Neural cell (in vitro differentiated cells): ENCODE results near the gene TBC1D10B. TPM values are rescaled to one million over a fixed set of nuclear protein-coding genes. Genes with fewer than 3 reads are reported as not detected.

Source experiments
- H2AFZ ChIP-seq: fragments of 200-600, 300-800 bp; sonication (generic), shearing (Covaris generic); 2 replicates; pipeline ENCODE4 v1.6.0; 2014; ENCODE audit warnings: low read depth, mild to moderate bottlenecking, antibody characterized with exemption, low read length, moderate library complexity
- H3F3A ChIP-seq: fragments of 200-600 bp; shearing (Covaris generic); 2 replicates; pipeline ENCODE4 v1.6.1; 2016; ENCODE audit warnings: mild to moderate bottlenecking, moderate library complexity, mixed read lengths, antibody characterized with exemption, low read length; ENCODE audit not compliant: insufficient read depth, poor library complexity, severe bottlenecking
- H3K27ac ChIP-seq: fragments of 200-600, 300-800 bp; sonication (generic), shearing (Covaris generic); 2 replicates; pipeline ENCODE4 v1.5.1; 2014; ENCODE audit warnings: mild to moderate bottlenecking, low read length, moderate library complexity
- H3K27me3 ChIP-seq: fragments of 300-800, 200-600 bp; sonication (generic), shearing (Covaris generic); 2 replicates; pipeline ENCODE4 v1.6.0; 2014; ENCODE audit warnings: mild to moderate bottlenecking, low read depth, low read length, moderate library complexity; ENCODE audit not compliant: insufficient read depth
- H3K36me3 ChIP-seq: fragments of 300-800, 200-600 bp; sonication (generic), shearing (Covaris generic); 2 replicates; pipeline ENCODE4 v1.5.1; 2014; ENCODE audit warnings: mild to moderate bottlenecking, antibody characterized with exemption, low read length, moderate library complexity; ENCODE audit not compliant: insufficient read depth
- H3K4me2 ChIP-seq: fragments of 300-800, 200-600 bp; sonication (generic), shearing (Covaris generic); 2 replicates; pipeline ENCODE4 v1.6.0; 2014; ENCODE audit warnings: mild to moderate bottlenecking, low read length
- H3K4me3 ChIP-seq: fragments of 300-800, 200-600 bp; sonication (generic), shearing (Covaris generic); 2 replicates; pipeline ENCODE4 v1.5.1; 2014; ENCODE audit warnings: mild to moderate bottlenecking, low read length, moderate library complexity
- H3K79me2 ChIP-seq: fragments of 200-600 bp; shearing (Covaris generic); replicated peaks from 2 replicates; pipeline ENCODE4 v1.6.0; 2014; ENCODE audit warnings: mild to moderate bottlenecking, low read length, moderate library complexity; ENCODE audit not compliant: insufficient read depth
- H3K9ac ChIP-seq: fragments of 300-800, 200-600 bp; sonication (generic), shearing (Covaris generic); 2 replicates; pipeline ENCODE4 v1.6.1; 2016; ENCODE audit warnings: mild to moderate bottlenecking, low read length, mixed read lengths
- H3K9me2 ChIP-seq: fragments of 200-600 bp; shearing (Covaris generic); 2 replicates; pipeline ENCODE4 v1.6.1; 2016; ENCODE audit warnings: mild to moderate bottlenecking, low read length, mixed read lengths; ENCODE audit not compliant: insufficient read depth
- H3K9me3 ChIP-seq: fragments of 200-600, 300-800 bp; sonication (generic), shearing (Covaris generic); 2 replicates; pipeline ENCODE4 v1.6.1; 2016; ENCODE audit warnings: mild to moderate bottlenecking, mixed run types, low read length, moderate library complexity, mixed read lengths
- H4K20me1 ChIP-seq: fragments of 200-600 bp; shearing (Covaris generic); 2 replicates; pipeline ENCODE4 v1.6.1; 2016; ENCODE audit warnings: mild to moderate bottlenecking, mixed run types; ENCODE audit not compliant: insufficient read depth
- EP300 ChIP-seq: fragments of 450-650 bp; conservative IDR thresholded peaks from 2 replicates; pipeline ENCODE4 v1.6.1; 2014; ENCODE audit warnings: antibody characterized with exemption, mild to moderate bottlenecking, moderate library complexity; ENCODE audit not compliant: poor library complexity, severe bottlenecking
- EZH2 ChIP-seq: fragments of 200-600, 300-800 bp; shearing (Covaris generic), sonication (generic); IDR thresholded peaks from 2 replicates; pipeline ENCODE4 v1.6.1; 2014; ENCODE audit warnings: antibody characterized with exemption, low read length, borderline replicate concordance, mild to moderate bottlenecking; ENCODE audit not compliant: insufficient read depth, poor library complexity, severe bottlenecking
- MXI1 ChIP-seq: fragments of 450-650 bp; conservative IDR thresholded peaks from 2 replicates; pipeline ENCODE4 v1.6.1; 2014; ENCODE audit warnings: antibody characterized with exemption, mild to moderate bottlenecking; ENCODE audit not compliant: poor library complexity, severe bottlenecking
- POLR2AphosphoS5 ChIP-seq: IDR thresholded peaks from 2 replicates; pipeline ENCODE4 v1.6.1; 2012
- RAD21 ChIP-seq: fragments of 450-650 bp; conservative IDR thresholded peaks from 2 replicates; pipeline ENCODE4 v1.6.1; 2014; ENCODE audit warnings: antibody characterized with exemption, mild to moderate bottlenecking, moderate library complexity
- SMC3 ChIP-seq: fragments of 450-650 bp; conservative IDR thresholded peaks from 2 replicates; pipeline ENCODE4 v1.6.1; 2014; ENCODE audit warnings: antibody characterized with exemption, mild to moderate bottlenecking, moderate library complexity; ENCODE audit not compliant: poor library complexity
- TAF1 ChIP-seq: IDR thresholded peaks from 2 replicates; pipeline ENCODE4 v1.6.1; 2012; ENCODE audit warnings: low read depth
- polyA plus RNA-seq: library from polyadenylated mRNA; depleted of rRNA; stranded (reverse); fragments of >200 nt; gene quantifications from 2 replicates; pipeline ENCODE4 v1.2.3, GENCODE V29; 2014
- TF ChIP-seq, protein P1 (sequence below): fragments of 450-650 bp; IDR thresholded peaks from 2 replicates; pipeline ENCODE4 v1.5.1; 2014; ENCODE audit warnings: antibody characterized with exemption, mild to moderate bottlenecking, moderate library complexity; ENCODE audit not compliant: poor library complexity, severe bottlenecking
- TF ChIP-seq, protein P2 (sequence below): IDR thresholded peaks from 2 replicates; pipeline ENCODE4 v1.6.1; 2012; ENCODE audit warnings: borderline replicate concordance

TBC1D10B gene
- polyA plus RNA-seq, 1 donor from 2014 or later, result 24.1 TPM

DNA sequence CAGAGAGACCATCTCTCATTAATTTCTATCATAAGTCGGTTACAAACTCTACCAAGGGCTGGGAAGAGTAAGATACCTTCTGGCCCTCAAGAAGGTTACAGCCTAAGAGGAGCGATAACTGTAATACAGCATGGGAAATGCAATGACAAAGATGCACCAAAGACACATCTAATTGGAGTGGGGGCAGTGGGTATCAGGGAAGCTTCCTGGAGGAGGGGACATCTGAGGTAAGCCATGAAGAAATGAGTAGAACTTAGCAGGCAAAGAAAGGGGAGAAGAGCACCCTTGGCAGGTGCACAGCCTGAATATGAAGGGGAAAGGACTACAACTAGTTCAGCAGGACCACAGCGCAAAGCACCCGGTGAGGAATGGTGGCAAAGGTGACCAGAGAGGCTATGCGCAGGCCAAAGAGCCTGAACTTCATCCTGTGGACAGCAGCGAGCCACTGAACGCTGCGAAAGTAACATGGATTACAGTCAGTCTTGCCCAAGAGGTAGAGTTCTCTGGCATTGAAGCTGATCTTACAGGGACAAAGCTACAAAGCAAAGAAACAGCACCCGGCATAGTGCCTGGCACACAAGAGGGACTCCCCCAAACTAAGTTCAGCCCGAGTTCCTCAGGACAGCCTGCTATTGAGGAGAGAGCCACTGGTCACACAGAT is 2.8 kb downstream of the TBC1D10B start:
- Histone ChIP-seq H3K27me3 (no peaks in the 10 kb centered on the region), H3K9ac (peak overlapping the region; percentile 85), H3K36me3 (no peaks in the 10 kb centered on the region), H2AFZ (no peak overlapping the region), H3F3A (no peaks in the 10 kb centered on the region), H3K9me2 (no peaks in the 10 kb centered on the region), H3K27ac (no peak overlapping the region), H3K9me3 (no peaks in the 10 kb centered on the region), H3K4me3 (peak overlapping the region; percentile 97), H3K4me2 (peak overlapping the region; percentile 98), H3K79me2 (peaks cover 46% of the 10 kb centered on the region), H4K20me1 (peaks cover 24% of the 10 kb centered on the region)
- TF ChIP-seq TAF1 (no peak), RAD21 (no peak), MXI1 (no peak), EZH2 (no peak), EP300 (no peak), POLR2AphosphoS5 (no peak)
- TF ChIP-seq, protein P1, sequence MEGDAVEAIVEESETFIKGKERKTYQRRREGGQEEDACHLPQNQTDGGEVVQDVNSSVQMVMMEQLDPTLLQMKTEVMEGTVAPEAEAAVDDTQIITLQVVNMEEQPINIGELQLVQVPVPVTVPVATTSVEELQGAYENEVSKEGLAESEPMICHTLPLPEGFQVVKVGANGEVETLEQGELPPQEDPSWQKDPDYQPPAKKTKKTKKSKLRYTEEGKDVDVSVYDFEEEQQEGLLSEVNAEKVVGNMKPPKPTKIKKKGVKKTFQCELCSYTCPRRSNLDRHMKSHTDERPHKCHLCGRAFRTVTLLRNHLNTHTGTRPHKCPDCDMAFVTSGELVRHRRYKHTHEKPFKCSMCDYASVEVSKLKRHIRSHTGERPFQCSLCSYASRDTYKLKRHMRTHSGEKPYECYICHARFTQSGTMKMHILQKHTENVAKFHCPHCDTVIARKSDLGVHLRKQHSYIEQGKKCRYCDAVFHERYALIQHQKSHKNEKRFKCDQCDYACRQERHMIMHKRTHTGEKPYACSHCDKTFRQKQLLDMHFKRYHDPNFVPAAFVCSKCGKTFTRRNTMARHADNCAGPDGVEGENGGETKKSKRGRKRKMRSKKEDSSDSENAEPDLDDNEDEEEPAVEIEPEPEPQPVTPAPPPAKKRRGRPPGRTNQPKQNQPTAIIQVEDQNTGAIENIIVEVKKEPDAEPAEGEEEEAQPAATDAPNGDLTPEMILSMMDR, result no peak
- TF ChIP-seq, protein P2, sequence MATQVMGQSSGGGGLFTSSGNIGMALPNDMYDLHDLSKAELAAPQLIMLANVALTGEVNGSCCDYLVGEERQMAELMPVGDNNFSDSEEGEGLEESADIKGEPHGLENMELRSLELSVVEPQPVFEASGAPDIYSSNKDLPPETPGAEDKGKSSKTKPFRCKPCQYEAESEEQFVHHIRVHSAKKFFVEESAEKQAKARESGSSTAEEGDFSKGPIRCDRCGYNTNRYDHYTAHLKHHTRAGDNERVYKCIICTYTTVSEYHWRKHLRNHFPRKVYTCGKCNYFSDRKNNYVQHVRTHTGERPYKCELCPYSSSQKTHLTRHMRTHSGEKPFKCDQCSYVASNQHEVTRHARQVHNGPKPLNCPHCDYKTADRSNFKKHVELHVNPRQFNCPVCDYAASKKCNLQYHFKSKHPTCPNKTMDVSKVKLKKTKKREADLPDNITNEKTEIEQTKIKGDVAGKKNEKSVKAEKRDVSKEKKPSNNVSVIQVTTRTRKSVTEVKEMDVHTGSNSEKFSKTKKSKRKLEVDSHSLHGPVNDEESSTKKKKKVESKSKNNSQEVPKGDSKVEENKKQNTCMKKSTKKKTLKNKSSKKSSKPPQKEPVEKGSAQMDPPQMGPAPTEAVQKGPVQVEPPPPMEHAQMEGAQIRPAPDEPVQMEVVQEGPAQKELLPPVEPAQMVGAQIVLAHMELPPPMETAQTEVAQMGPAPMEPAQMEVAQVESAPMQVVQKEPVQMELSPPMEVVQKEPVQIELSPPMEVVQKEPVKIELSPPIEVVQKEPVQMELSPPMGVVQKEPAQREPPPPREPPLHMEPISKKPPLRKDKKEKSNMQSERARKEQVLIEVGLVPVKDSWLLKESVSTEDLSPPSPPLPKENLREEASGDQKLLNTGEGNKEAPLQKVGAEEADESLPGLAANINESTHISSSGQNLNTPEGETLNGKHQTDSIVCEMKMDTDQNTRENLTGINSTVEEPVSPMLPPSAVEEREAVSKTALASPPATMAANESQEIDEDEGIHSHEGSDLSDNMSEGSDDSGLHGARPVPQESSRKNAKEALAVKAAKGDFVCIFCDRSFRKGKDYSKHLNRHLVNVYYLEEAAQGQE, result no peak

DNA sequence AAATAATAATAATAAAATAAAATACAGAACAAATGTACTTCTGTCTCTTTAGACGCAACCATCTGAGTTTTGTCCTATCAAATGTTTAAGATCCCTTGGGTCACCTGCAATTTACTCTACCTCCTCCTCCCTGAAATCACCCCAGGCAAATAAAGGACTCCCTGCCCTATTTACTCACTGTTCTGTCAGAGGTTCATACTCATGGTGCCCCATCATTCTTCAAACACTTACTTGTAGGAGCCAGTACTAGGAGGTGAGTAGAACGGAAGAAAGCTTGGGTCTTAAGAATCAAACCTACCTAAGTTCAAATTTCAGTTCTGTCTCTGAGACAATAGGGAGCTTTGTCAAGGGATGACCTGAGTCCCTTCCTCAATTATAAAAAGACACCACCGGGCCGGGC is 3.8 kb downstream of the TBC1D10B start:
- Histone ChIP-seq H3K27ac (no peak overlapping the region), H4K20me1 (peaks cover 24% of the 10 kb centered on the region), H3K27me3 (no peaks in the 10 kb centered on the region), H3K9me3 (no peaks in the 10 kb centered on the region), H3K4me2 (peak overlapping the region; percentile 13), H3K4me3 (peak overlapping the region; percentile 97), H3F3A (no peaks in the 10 kb centered on the region), H2AFZ (no peak overlapping the region), H3K9ac (no peak overlapping the region), H3K9me2 (no peaks in the 10 kb centered on the region), H3K36me3 (no peaks in the 10 kb centered on the region), H3K79me2 (peaks cover 46% of the 10 kb centered on the region)
- TF ChIP-seq POLR2AphosphoS5, result no peak
- TF ChIP-seq EP300, result no peak
- no peak for TF ChIP-seq TAF1
- TF ChIP-seq MXI1, result no peak
- no peak for TF ChIP-seq EZH2
- TF ChIP-seq RAD21, result no peak
- no peak for TF ChIP-seq SMC3
- TF ChIP-seq, protein P1, result no peak
- TF ChIP-seq, protein P2, result no peak
